K562 (cell line): ENCODE measurements around the gene IL34. TPM values are rescaled to one million over a fixed set of nuclear protein-coding genes. Genes with fewer than 3 reads are reported as not detected.

Experiments
- ARID4B ChIP-seq: sonication (generic); formaldehyde crosslinking; IDR thresholded peaks from 2 replicates; pipeline ENCODE4 v1.8.0; 2022; ENCODE audit warnings: mild to moderate bottlenecking, missing genetic modification reagents
- CREB1 ChIP-seq, 2 experiments: sonication (generic) in 1 of 2; formaldehyde crosslinking in 1 of 2; IDR thresholded peaks; 2 replicates each; pipeline versions ENCODE4 v1.6.1 to v1.8.0; 2012 to 2022; ENCODE audit warnings: inconsistent platforms in 1 of 2, mild to moderate bottlenecking in 1 of 2, missing genetic modification reagents in 1 of 2, moderate library complexity in 1 of 2
- DNMT1 ChIP-seq: fragments of 450-650 bp; IDR thresholded peaks from 2 replicates; pipeline ENCODE4 v1.6.1; 2016; ENCODE audit warnings: antibody characterized with exemption, mild to moderate bottlenecking
- HDGF ChIP-seq: fragments of 450-650 bp; IDR thresholded peaks from 2 replicates; pipeline ENCODE4 v1.6.1; 2016
- KAT7 ChIP-seq: sonication (generic); formaldehyde crosslinking; IDR thresholded peaks from 2 replicates; pipeline ENCODE4 v1.8.0; 2022; ENCODE audit warnings: missing genetic modification reagents, mild to moderate bottlenecking, borderline replicate concordance
- MTA1 ChIP-seq: fragments of 450-650 bp; IDR thresholded peaks from 2 replicates; pipeline ENCODE4 v1.6.1; 2017; ENCODE audit warnings: borderline replicate concordance
- MYNN ChIP-seq, 2 experiments: sonication (generic); formaldehyde crosslinking in 1 of 2; IDR thresholded peaks; 2 replicates each; pipeline versions ENCODE4 v1.5.0 to v1.6.1; 2016 to 2020; ENCODE audit warnings: antibody characterized with exemption in 1 of 2, missing genetic modification reagents in 1 of 2
- NRF1 ChIP-seq, 2 experiments: fragments of 450-650 bp; IDR thresholded peaks in 1 of 2; conservative IDR thresholded peaks in 1 of 2; 2 replicates each; pipeline ENCODE4 v1.6.1; 2014; ENCODE audit warnings: mild to moderate bottlenecking in 2 of 2
- PML ChIP-seq: IDR thresholded peaks from 2 replicates; pipeline ENCODE4 v1.6.1; 2012; ENCODE audit warnings: low read length, inconsistent platforms
- POLR2H ChIP-seq: IDR thresholded peaks from 2 replicates; pipeline ENCODE4 v1.6.1; 2016; ENCODE audit warnings: missing genetic modification characterization, low read depth, mild to moderate bottlenecking, control low read depth, missing compliant biosample characterization, moderate library complexity
- POLR3A ChIP-seq: IDR thresholded peaks from 2 replicates; pipeline ENCODE4 v1.6.1; 2011; ENCODE audit warnings: borderline replicate concordance, mild to moderate bottlenecking, moderate library complexity; ENCODE audit not compliant: insufficient read length, insufficient read depth; ENCODE audit errors: extremely low read depth
- PURB ChIP-seq: sonication (generic); formaldehyde crosslinking; IDR thresholded peaks from 2 replicates; pipeline ENCODE4 v1.9.0; 2021; ENCODE audit warnings: low read depth, mild to moderate bottlenecking, missing genetic modification reagents
- SMAD1 ChIP-seq: fragments of 150-350 bp; IDR thresholded peaks from 2 replicates; pipeline ENCODE4 v1.6.1; 2014; ENCODE audit warnings: low read length, low read depth; ENCODE audit not compliant: partially characterized antibody
- TAF1 ChIP-seq: IDR thresholded peaks from 2 replicates; pipeline ENCODE4 v1.6.1; 2011; ENCODE audit warnings: mild to moderate bottlenecking, low read length, moderate library complexity; ENCODE audit not compliant: insufficient read depth, control insufficient read depth, severe bottlenecking; ENCODE audit errors: extremely low read depth
- VEZF1 ChIP-seq: fragments of 200-800 bp; sonication (Bioruptor generic); IDR thresholded peaks from 2 replicates; pipeline ENCODE4 v1.6.1; 2017; ENCODE audit warnings: missing genetic modification characterization, missing compliant biosample characterization
- ZFX ChIP-seq: sonication (generic); formaldehyde crosslinking; IDR thresholded peaks from 2 replicates; pipeline ENCODE4 v1.8.0; 2022; ENCODE audit warnings: mild to moderate bottlenecking, missing genetic modification reagents, moderate library complexity
- ZNF445 ChIP-seq: fragments of 250-450 bp; sonication (Bioruptor Pico); IDR thresholded peaks from 2 replicates; pipeline ENCODE4 v1.4.0; 2020; ENCODE audit warnings: low read depth, mild to moderate bottlenecking, moderate library complexity
- polyA plus RNA-seq, 8 experiments: library from polyadenylated mRNA; depleted of rRNA in 4 of 8; stranded (reverse) in 5 of 8; unstranded in 3 of 8; fragments of >200 nt; fragmentation: Nextera tagmentation in 2 of 8; fragmentation: Illumina TruSeq in 1 of 8; extraction: Ambion mirVana in 2 of 8; extraction: Trizol in 1 of 8; gene quantifications; 2 replicates each; pipeline versions ENCODE4 v1.2.1 to v1.2.3, GENCODE V29; 2011 to 2014; ENCODE audit warnings: inconsistent platforms in 1 of 8, missing spikeins in 1 of 8
- total RNA-seq, 7 experiments: library from RNA; depleted of rRNA in 6 of 7; stranded (reverse); fragments of >200 nt in 6 of 7; fragmentation: Illumina TruSeq in 2 of 7; extraction: Trizol in 2 of 7; gene quantifications; 2 replicates each; pipeline versions ENCODE4 v1.2.1 to v1.2.3, GENCODE V29; 2011 to 2021; ENCODE audit warnings: low replicate concordance in 1 of 7
- TF ChIP-seq, protein P1 (sequence below): fragments of 250-450 bp; sonication (Bioruptor Pico); IDR thresholded peaks from 2 replicates; pipeline ENCODE4 v1.5.0; 2021; ENCODE audit warnings: mild to moderate bottlenecking, moderate library complexity

The IL34 gene
- total and polyA plus RNA-seq, 9 of the 15 experiments (the other 6 are each of a cell fraction or from before 2014, with no cell fraction given) = 0.07 to 0.18 (median 0.10) TPM; not detected in 6

- TF ChIP-seq, protein P1, sequence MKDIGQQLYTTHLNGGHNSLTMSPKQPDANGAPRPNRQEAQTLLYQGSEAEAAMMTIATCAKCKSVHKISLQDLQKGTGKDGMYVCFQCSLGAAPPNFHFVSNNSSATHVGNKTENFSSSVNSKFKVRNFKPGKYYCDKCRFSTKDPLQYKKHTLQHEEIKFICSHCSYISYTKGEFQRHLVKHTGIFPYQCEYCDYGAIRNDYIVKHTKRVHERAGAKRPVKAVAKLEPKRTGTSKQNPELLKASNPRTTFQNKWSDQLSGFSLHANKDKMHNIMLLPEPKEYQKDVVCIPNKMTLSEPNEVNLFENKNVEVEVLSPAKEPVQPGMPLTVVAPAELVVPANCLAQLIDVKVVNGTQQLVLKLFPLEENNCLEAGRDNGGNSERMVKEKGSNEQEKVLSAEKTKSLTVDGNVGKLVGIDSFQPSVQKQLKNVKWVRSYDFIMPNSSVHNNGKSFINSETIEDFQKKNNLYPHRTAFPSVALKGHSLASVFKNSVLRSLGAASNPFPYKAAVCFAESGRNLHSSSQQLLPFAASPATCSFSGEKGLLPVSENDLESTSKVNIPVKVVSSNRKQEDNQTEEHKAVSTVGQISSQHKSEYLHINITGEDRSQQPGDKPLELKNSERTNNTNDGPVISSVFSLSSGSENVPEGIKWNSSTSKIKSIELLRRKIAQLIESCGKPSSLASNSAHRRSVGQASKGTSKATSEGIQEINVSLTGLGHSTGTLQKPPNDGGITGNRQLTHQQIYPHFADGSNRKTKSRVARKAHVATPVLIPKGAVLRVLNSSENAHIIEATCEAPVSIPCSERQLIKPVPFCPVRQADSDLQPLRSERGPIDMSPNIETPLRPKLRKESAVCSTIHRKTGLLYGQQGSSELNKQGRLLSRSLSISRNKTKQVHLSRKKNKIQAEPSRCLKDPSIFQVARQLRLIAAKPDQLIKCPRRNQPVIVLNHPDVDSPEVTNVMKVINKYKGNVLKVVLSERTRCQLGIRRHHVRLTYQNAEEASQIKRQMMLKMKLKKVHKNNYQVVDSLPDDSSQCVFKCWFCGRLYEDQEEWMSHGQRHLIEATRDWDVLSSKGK (CRISPR knock-in tag) = no peak
- TF ChIP-seq MTA1 = no peak
- no peak for TF ChIP-seq VEZF1 (CRISPR knock-in tag)
- TF ChIP-seq ARID4B (CRISPR knock-in tag) = peak; percentile 25; the same call in 1 of the 2 replicates
- no peak for TF ChIP-seq ZNF445 (CRISPR knock-in tag)
- TF ChIP-seq DNMT1 = no peak
- no peak for TF ChIP-seq HDGF
- TF ChIP-seq TAF1 = no peak
- 0 out of 2 replicates have a peak, but pooled peaks have one; percentile 49 for TF ChIP-seq KAT7
- TF ChIP-seq PURB (CRISPR knock-in tag) = no peak
- no peak for TF ChIP-seq SMAD1
- TF ChIP-seq POLR3A = no peak
- no peak for TF ChIP-seq CREB1 (IDR thresholded peaks at IDR 0.05)
- peak; percentile 14; the same call in 1 of the 2 replicates for TF ChIP-seq CREB1 (CRISPR knock-in tag; IDR thresholded peaks at IDR 0.05)
- peak; percentile 47 for TF ChIP-seq ZFX (CRISPR knock-in tag)
- TF ChIP-seq MYNN (IDR thresholded peaks at IDR 0.05) = peak; percentile 35; the same call in 1 of the 2 replicates
- no peak for TF ChIP-seq MYNN (CRISPR knock-in tag; IDR thresholded peaks at IDR 0.05)
- peak; percentile 8 to 31; a peak in 2 of 4 replicates for TF ChIP-seq NRF1 (conservative IDR thresholded peaks at IDR 0.05 in 1 of 2, IDR thresholded peaks at IDR 0.05 in 1 of 2)
- TF ChIP-seq PML = no peak
- TF ChIP-seq POLR2H (tag) = no peak
Measured at GRCh38 chr16:70686376-70687101, 40.2 kb downstream of the IL34 start (continued).
